Raji (cell line): ENCODE results near the gene GBP5.

ENCODE experiments used
- POLR2A ChIP-seq: IDR thresholded peaks from 2 replicates; pipeline ENCODE4 v1.6.1; 2011; ENCODE audit warnings: low read depth, low read length, control low read depth; ENCODE audit not compliant: insufficient read depth

The GBP5 gene

GRCh38 chr1:89287181-89288050 lies 14.8 kb upstream of the GBP5 start:
- no peak for TF ChIP-seq POLR2A

- TF ChIP-seq POLR2A, result no peak
Observed at GRCh38 chr1:89286549-89287180, 14.0 kb upstream of the GBP5 start.

GRCh38 chr1:89285745-89286380 lies 13.2 kb upstream of the GBP5 start:
- no peak for TF ChIP-seq POLR2A

GRCh38 chr1:89280766-89281165 lies 8.1 kb upstream of the GBP5 start:
- no peak for TF ChIP-seq POLR2A

- TF ChIP-seq POLR2A, result no peak
Observed at GRCh38 chr1:89279011-89279466, 6.4 kb upstream of the GBP5 start.

- no peak for TF ChIP-seq POLR2A
Observed at GRCh38 chr1:89277725-89278124, 5.1 kb upstream of the GBP5 start.

GRCh38 chr1:89276690-89277089 lies 4.0 kb upstream of the GBP5 start:
- TF ChIP-seq POLR2A, result no peak

GRCh38 chr1:89274411-89274857 lies 1.8 kb upstream of the GBP5 start:
- TF ChIP-seq POLR2A, result no peak

GRCh38 chr1:89273324-89273778 lies 691 bp upstream of the GBP5 start:
- no peak for TF ChIP-seq POLR2A

GRCh38 chr1:89271341-89272015 lies 1.2 kb downstream of the GBP5 start:
- no peak for TF ChIP-seq POLR2A

GRCh38 chr1:89270423-89270822 lies 2.2 kb downstream of the GBP5 start:
- TF ChIP-seq POLR2A, result no peak

- no peak for TF ChIP-seq POLR2A
Observed at GRCh38 chr1:89269277-89269676, 3.4 kb downstream of the GBP5 start.

- TF ChIP-seq POLR2A, result no peak
Observed at GRCh38 chr1:89262643-89263042, 10.0 kb downstream of the GBP5 start.

GRCh38 chr1:89261926-89262515 lies 10.6 kb downstream of the GBP5 start:
- TF ChIP-seq POLR2A, result no peak
